Activated CD8-positive, alpha-beta T cell treated with anti-CD3 and anti-CD28 coated beads for 36 hours (primary cell): Measurements from ENCODE around the gene P3H4. TPM values are rescaled to one million over a fixed set of nuclear protein-coding genes. Genes with fewer than 3 reads are reported as not detected.
"Not testable (repeated sequence)": the region's sequence is repeated elsewhere in the genome, so short reads cannot be mapped to it uniquely, and the experiment has no call there.

Experiments used
- ATAC-seq: fragments of 200-7000 bp; cut with Tn5 transposase; one replicate; pipeline ENCODE4 v1.10.0; 2021; ENCODE audit warnings: mild to moderate bottlenecking, moderate library complexity
- CTCF ChIA-PET: fragments of 350-600 bp; sonication (Branson Sonifier 250); formaldehyde crosslinking; loops from one replicate; lab custom pipeline; 2021; ENCODE audit warnings: antibody characterized with exemption; lab: Charles Lee
- POLR2A ChIA-PET: fragments of 350-600 bp; sonication (Branson Sonifier 250); formaldehyde crosslinking; loops from one replicate; lab custom pipeline; 2021; ENCODE audit warnings: antibody characterized with exemption; lab: Charles Lee
- DNase-seq: peaks from one replicate; pipeline ENCODE4 v3.0.0-alpha.2; 2020
- H3K27ac Mint-ChIP-seq: one replicate; pipeline ENCODE4 v1.8.0; 2021; ENCODE audit warnings: mild to moderate bottlenecking, mixed read lengths
- H3K27me3 Mint-ChIP-seq: one replicate; pipeline ENCODE4 v1.8.0; 2021; ENCODE audit warnings: mixed read lengths
- H3K36me3 Mint-ChIP-seq: one replicate; pipeline ENCODE4 v1.8.0; 2021; ENCODE audit warnings: low read depth, mixed read lengths
- H3K4me1 Mint-ChIP-seq: one replicate; pipeline ENCODE4 v1.8.0; 2021; ENCODE audit warnings: low read depth, mixed read lengths
- H3K4me3 Mint-ChIP-seq: one replicate; pipeline ENCODE4 v1.8.0; 2021; ENCODE audit warnings: mild to moderate bottlenecking, moderate library complexity, mixed read lengths
- H3K9me3 Mint-ChIP-seq: one replicate; pipeline ENCODE4 v1.8.0; 2021; ENCODE audit warnings: mixed read lengths
- CTCF ChIP-seq: fragments of 200-600 bp; IDR thresholded peaks from one replicate; pipeline ENCODE4 v1.8.0; 2022; ENCODE audit warnings: antibody characterized with exemption, mild to moderate bottlenecking
- intact Hi-C: fragments of 100-400 bp; cut with micrococcal nuclease; formaldehyde crosslinking; loops from one replicate; pipeline ENCODE4 v1.10.0; 2022
- total RNA-seq, 2 experiments: library from RNA; stranded (reverse); gene quantifications; one replicate each; pipeline ENCODE4 v1.2.3, GENCODE V29; 2021

P3H4 gene
- total RNA-seq, 2 experiments from 2014 or later: 2.6 to 3.2 TPM

GRCh38 chr17:41848788-41849187 is 37.0 kb upstream of the P3H4 start:
- no peak for DNase-seq
- no peak for ATAC-seq
- TF ChIP-seq CTCF: no peak
- intact Hi-C loops: no loop called here
- peaks cover 16% of the 10 kb centered on the region for H3K36me3 Mint-ChIP-seq
- no peaks in the 10 kb centered on the region for H3K9me3 Mint-ChIP-seq
- H3K4me3 Mint-ChIP-seq: no peak overlapping the region
- CTCF ChIA-PET: interaction anchor here (1.4 to 1.8 kb wide), 3 partner anchors 16 to 153 kb away, joined by 4 to 6 read pairs (median 6); no protein-coding TSS in a partner anchor
- H3K27me3 Mint-ChIP-seq: no peaks in the 10 kb centered on the region
- peaks cover 24% of the 10 kb centered on the region for H3K4me1 Mint-ChIP-seq
- H3K27ac Mint-ChIP-seq: no peak overlapping the region
- POLR2A ChIA-PET: interaction anchor here (0.6 to 1.2 kb wide), 2 partner anchors 15 to 29 kb away, joined by 3 to 6 read pairs; no protein-coding TSS in a partner anchor

GRCh38 chr17:41844971-41845370 is 33.2 kb upstream of the P3H4 start:
- ChIA-PET CTCF (no interaction called here), POLR2A (no interaction called here)
- Mint-ChIP-seq H3K9me3 (no peaks in the 10 kb centered on the region), H3K27ac (no peak overlapping the region), H3K36me3 (no peaks in the 10 kb centered on the region), H3K4me1 (peaks cover 5% of the 10 kb centered on the region), H3K4me3 (no peak overlapping the region), H3K27me3 (no peaks in the 10 kb centered on the region)
- intact Hi-C loops: no loop called here
- no peak for TF ChIP-seq CTCF
- ATAC-seq (no peak), DNase-seq (no peak)

- H3K4me3 Mint-ChIP-seq, H3K27me3 Mint-ChIP-seq, H3K36me3 Mint-ChIP-seq, H3K9me3 Mint-ChIP-seq, H3K27ac Mint-ChIP-seq, ATAC-seq, H3K4me1 Mint-ChIP-seq, CTCF ChIA-PET, intact Hi-C loops, DNase-seq: not testable (repeated sequence)
- POLR2A ChIA-PET: interaction anchor here (1.5 kb wide), 1 partner anchor 12 kb away, joined by 3 read pairs; no protein-coding TSS in a partner anchor
These were observed 29.0 kb upstream of the P3H4 start for GRCh38 chr17:41840781-41841180.

- peaks cover 13% of the 10 kb centered on the region for H3K4me1 Mint-ChIP-seq
- H3K4me3 Mint-ChIP-seq, ATAC-seq, H3K9me3 Mint-ChIP-seq, CTCF ChIA-PET, H3K36me3 Mint-ChIP-seq, H3K27ac Mint-ChIP-seq, H3K27me3 Mint-ChIP-seq, DNase-seq, intact Hi-C loops: not testable (repeated sequence)
- POLR2A ChIA-PET: interaction anchor here (1.1 to 1.8 kb wide), 2 partner anchors 22 to 177 kb away, joined by 3 to 4 read pairs; partner anchors contain the start of gene DNAJC7
These were observed 27.7 kb upstream of the P3H4 start for GRCh38 chr17:41839448-41839847.

- DNase-seq (no peak), ATAC-seq (no peak)
- H3K27ac Mint-ChIP-seq: no peak within 1 kb of the TSS
- intact Hi-C loops: no loop called here
- H3K4me3 Mint-ChIP-seq: peak within 1 kb of the TSS; percentile 83
- peaks cover 3% of the 10 kb centered on the region for H3K27me3 Mint-ChIP-seq
- H3K36me3 Mint-ChIP-seq: peaks cover 1% of the 10 kb centered on the region
- TF ChIP-seq CTCF: no peak
- no peaks in the 10 kb centered on the region for H3K9me3 Mint-ChIP-seq
- peaks cover 13% of the 10 kb centered on the region for H3K4me1 Mint-ChIP-seq
- ChIA-PET POLR2A (interaction anchor here (1.8 kb wide), 1 partner anchor 24 kb away, joined by 4 read pairs; no protein-coding TSS in a partner anchor), CTCF (interaction anchor here (0.7 to 2.1 kb wide), 3 partner anchors 26 to 52 kb away, joined by 4 to 6 read pairs (median 5); partner anchors contain the start of genes JUP and P3H4)
These were observed 26.2 kb upstream of the P3H4 start, which contains the start of gene KLHL10 for GRCh38 chr17:41837761-41838538. Gene KLHL10 (plus strand): TSS chr17:41837825. CDS start chr17:41837933, 108 bp downstream.
